CD14-positive monocyte (primary cell): Measurements from ENCODE around the gene SMIM7. TPM values are rescaled to one million over a fixed set of nuclear protein-coding genes. Genes with fewer than 3 reads are reported as not detected.

Experiments
- DNase-seq, 3 donors: peaks; one replicate each; pipeline ENCODE4 v3.0.0-alpha.2; 2011 to 2022
- H2AFZ ChIP-seq: 2 replicates; pipeline ENCODE4 v1.6.0; 2012; ENCODE audit warnings: mild to moderate bottlenecking, low read depth, low read length, inconsistent platforms; ENCODE audit not compliant: insufficient read depth, poor library complexity, severe bottlenecking
- H3K27ac ChIP-seq, 2 donors: 1 replicate in 1 of 2; 2 replicates in 1 of 2; pipeline ENCODE4 v1.5.1; 2012 to 2013; ENCODE audit warnings: low read length in 2 of 2, control low read depth in 1 of 2, inconsistent platforms in 1 of 2, low read depth in 1 of 2, mild to moderate bottlenecking in 1 of 2
- H3K27me3 ChIP-seq, 2 donors: one replicate each; pipeline versions ENCODE4 v1.6.0 to v1.6.1; 2011 to 2013; ENCODE audit warnings: low read length in 2 of 2; ENCODE audit not compliant: control insufficient read depth in 2 of 2, insufficient read depth in 2 of 2
- H3K36me3 ChIP-seq, 2 donors: replicated peaks in 1 of 2; 1 replicate in 1 of 2; 2 replicates in 1 of 2; pipeline versions ENCODE4 v1.5.1 to v1.6.1; 2012 to 2013; ENCODE audit warnings: low read length in 2 of 2, control low read depth in 1 of 2, inconsistent platforms in 1 of 2, mild to moderate bottlenecking in 1 of 2; ENCODE audit not compliant: insufficient read depth in 2 of 2, control insufficient read depth in 1 of 2
- H3K4me1 ChIP-seq, 2 donors: 1 replicate in 1 of 2; 2 replicates in 1 of 2; pipeline versions ENCODE4 v1.5.1 to v1.6.1; 2012 to 2013; ENCODE audit warnings: low read length in 2 of 2, control low read depth in 1 of 2, inconsistent platforms in 1 of 2, mild to moderate bottlenecking in 1 of 2, moderate library complexity in 1 of 2; ENCODE audit not compliant: insufficient read depth in 2 of 2, control insufficient read depth in 1 of 2
- H3K4me2 ChIP-seq: replicated peaks from 2 replicates; pipeline ENCODE3; 2012; ENCODE audit warnings: low read length, moderate library complexity, mild to moderate bottlenecking; ENCODE audit not compliant: poor library complexity, severe bottlenecking; ENCODE audit errors: extremely low read depth
- H3K4me3 ChIP-seq, 3 experiments: fragments of 200-600 bp in 1 of 3; sonication (generic) in 1 of 3; replicated peaks in 1 of 3; 1 replicate in 2 of 3; 2 replicates in 1 of 3; pipeline ENCODE4 v1.5.1; 2011 to 2013; ENCODE audit warnings: low read length in 3 of 3, mild to moderate bottlenecking in 3 of 3, control low read depth in 2 of 3, low read depth in 2 of 3, inconsistent platforms in 1 of 3, moderate library complexity in 1 of 3
- H3K79me2 ChIP-seq: 2 replicates; pipeline ENCODE4 v1.6.0; 2012; ENCODE audit warnings: mild to moderate bottlenecking, control low read depth, inconsistent platforms, low read length, moderate library complexity; ENCODE audit not compliant: insufficient read depth
- H3K9ac ChIP-seq: 2 replicates; pipeline ENCODE4 v1.6.0; 2017; ENCODE audit warnings: low read length, mild to moderate bottlenecking; ENCODE audit not compliant: insufficient read depth, poor library complexity, severe bottlenecking
- H3K9me3 ChIP-seq, 2 donors: replicated peaks in 1 of 2; 1 replicate in 1 of 2; 2 replicates in 1 of 2; pipeline versions ENCODE4 v1.5.1 to v1.6.1; 2012 to 2013; ENCODE audit warnings: low read length in 2 of 2, control low read depth in 1 of 2; ENCODE audit not compliant: control insufficient read depth in 1 of 2, insufficient read depth in 1 of 2
- H4K20me1 ChIP-seq: 2 replicates; pipeline ENCODE4 v1.6.0; 2012; ENCODE audit warnings: mild to moderate bottlenecking, low read length, control low read depth, moderate library complexity; ENCODE audit not compliant: insufficient read depth
- H3K27ac Mint-ChIP-seq, 7 donors: one replicate each; pipeline ENCODE4 v1.8.0; 2020; ENCODE audit warnings: mild to moderate bottlenecking in 7 of 7, mixed read lengths in 7 of 7, moderate library complexity in 6 of 7, inconsistent platforms in 2 of 7
- H3K27me3 Mint-ChIP-seq, 3 donors: one replicate each; pipeline ENCODE4 v1.8.0; 2021 to 2022; ENCODE audit warnings: low read depth in 3 of 3, mild to moderate bottlenecking in 3 of 3, mixed read lengths in 3 of 3, moderate library complexity in 3 of 3, inconsistent platforms in 1 of 3
- H3K36me3 Mint-ChIP-seq, 2 donors: one replicate each; pipeline ENCODE4 v1.8.0; 2020; ENCODE audit warnings: mixed read lengths in 2 of 2, inconsistent platforms in 1 of 2, mild to moderate bottlenecking in 1 of 2
- H3K4me1 Mint-ChIP-seq: one replicate; pipeline ENCODE4 v1.8.0; 2020; ENCODE audit warnings: mild to moderate bottlenecking, mixed read lengths
- H3K4me3 Mint-ChIP-seq, 2 donors: one replicate each; pipeline ENCODE4 v1.8.0; 2020; ENCODE audit warnings: mild to moderate bottlenecking in 2 of 2, mixed read lengths in 2 of 2, moderate library complexity in 1 of 2
- H3K9me3 Mint-ChIP-seq, 7 donors: one replicate each; pipeline ENCODE4 v1.8.0; 2020 to 2022; ENCODE audit warnings: mixed read lengths in 7 of 7, mild to moderate bottlenecking in 6 of 7, moderate library complexity in 6 of 7, inconsistent platforms in 2 of 7
- CTCF ChIP-seq: fragments of 200-600 bp; IDR thresholded peaks from one replicate; pipeline ENCODE4 v1.8.0; 2022; ENCODE audit warnings: antibody characterized with exemption, mild to moderate bottlenecking
- WGBS: methylation state at CpG from one replicate; pipeline ENCODE4 v1.1.5; 2013; ENCODE audit warnings: missing lambda C conversion rate; ENCODE audit not compliant: insufficient coverage; 5-methylcytosine and 5-hydroxymethylcytosine counted together
- intact Hi-C, 2 donors: fragments of 100-400 bp; cut with micrococcal nuclease; formaldehyde crosslinking; loops; one replicate each; pipeline versions ENCODE4 v1.15.0 to v1.15.1; 2023
- polyA plus RNA-seq, 3 donors: library from polyadenylated mRNA; depleted of rRNA in 1 of 3; unstranded in 2 of 3; stranded (reverse) in 1 of 3; fragments of 300-500 nt in 2 of 3; fragments of >200 nt in 1 of 3; fragmentation: Illumina TruSeq in 2 of 3; gene quantifications; 1 replicate in 2 of 3; 2 replicates in 1 of 3; pipeline ENCODE4 v1.2.3, GENCODE V29; 2012 to 2021

The SMIM7 gene
- polyA plus RNA-seq, 3 donors = 65.5 to 91.7 (median 86.7) TPM

- Histone ChIP-seq H3K4me2 (peak overlapping the region; percentile 86), H3K27ac (peak overlapping the region; percentile 50 to 90), H3K4me3 (peak overlapping the region; percentile 52 to 88 (median 81)), H3K9me3 (no peaks in the 10 kb centered on the region), H2AFZ (peak overlapping the region; percentile 34), H3K4me1 (peaks cover 23 to 37% of the 10 kb centered on the region in 2 donors), H3K79me2 (peaks cover 62% of the 10 kb centered on the region), H3K9ac (peak overlapping the region; percentile 96), H3K36me3 (peaks cover 31 to 59% of the 10 kb centered on the region in 2 donors), H3K27me3 (no peaks in the 10 kb centered on the region), H4K20me1 (peaks cover 69% of the 10 kb centered on the region)
- Mint-ChIP-seq H3K4me1 (peaks cover 32% of the 10 kb centered on the region), H3K9me3 (no peaks in the 10 kb centered on the region), H3K4me3 (peak overlapping the region; percentile 96), H3K27me3 (peaks cover 0 to 1% (median 0%) of the 10 kb centered on the region in 3 donors), H3K27ac (peak overlapping the region in 1 of 7 donors; percentile 55), H3K36me3 (peaks cover 43 to 54% of the 10 kb centered on the region in 2 donors)
- intact Hi-C loops = loop anchor here (2.0 to 5.0 kb wide), 5 partner anchors 33 to 57 kb away; partner anchors contain the start of genes SMIM7 (in 2 of the 2), TMEM38A (in 2 of the 2) and SLC35E1 (in 1 of the 2)
- no peak for TF ChIP-seq CTCF
- DNase-seq = no peak
- 1% methylated on average over 38 of the region's 38 CpGs for WGBS
These were observed 32.1 kb downstream of the SMIM7 start for GRCh38 chr19:16627928-16628182.

- H3K27ac Mint-ChIP-seq = peak overlapping the region; percentile 87 to 95 (median 91)
- peak overlapping the region; percentile 52 to 88 (median 81) for H3K4me3 ChIP-seq
- peak; percentile 26 to 44 (median 28) for DNase-seq
- H4K20me1 ChIP-seq = peaks cover 69% of the 10 kb centered on the region
- H3K27me3 Mint-ChIP-seq = peaks cover 0 to 1% (median 0%) of the 10 kb centered on the region in 3 donors
- peaks cover 40 to 49% of the 10 kb centered on the region in 2 donors for H3K36me3 Mint-ChIP-seq
- no peaks in the 10 kb centered on the region for H3K9me3 ChIP-seq
- peak overlapping the region; percentile 50 to 90 for H3K27ac ChIP-seq
- intact Hi-C loops = loop anchor here (2.0 to 5.0 kb wide), 4 partner anchors 35 to 57 kb away; partner anchors contain the start of genes SLC35E1 (in 1 of the 2), SMIM7 (in 1 of the 2) and TMEM38A (in 1 of the 2)
- H2AFZ ChIP-seq = peak overlapping the region; percentile 34
- peaks cover 62% of the 10 kb centered on the region for H3K79me2 ChIP-seq
- H3K4me1 Mint-ChIP-seq = peaks cover 32% of the 10 kb centered on the region
- peak overlapping the region; percentile 96 for H3K9ac ChIP-seq
- H3K4me3 Mint-ChIP-seq = peak overlapping the region; percentile 96
- no peaks in the 10 kb centered on the region for H3K9me3 Mint-ChIP-seq
- H3K4me1 ChIP-seq = peaks cover 23 to 37% of the 10 kb centered on the region in 2 donors
- peak overlapping the region; percentile 86 for H3K4me2 ChIP-seq
- H3K27me3 ChIP-seq = no peaks in the 10 kb centered on the region
- under 1% methylated on average over 36 of the region's 52 CpGs for WGBS
- H3K36me3 ChIP-seq = peaks cover 30 to 59% of the 10 kb centered on the region in 2 donors
- TF ChIP-seq CTCF = no peak
These were observed 32.6 kb downstream of the SMIM7 start for GRCh38 chr19:16627193-16627927.
